GM18861 (cell line): ENCODE data around the gene SVIL.
"Not testable (repeated sequence)": the region's sequence is repeated elsewhere in the genome, so short reads cannot be mapped to it uniquely, and the experiment has no call there.

Experiments used
- ATAC-seq: cut with Tn5 transposase; IDR thresholded peaks from one replicate; pipeline ENCODE4 v1.9.1; 2021; ENCODE audit not compliant: unreplicated experiment

The SVIL gene

DNA sequence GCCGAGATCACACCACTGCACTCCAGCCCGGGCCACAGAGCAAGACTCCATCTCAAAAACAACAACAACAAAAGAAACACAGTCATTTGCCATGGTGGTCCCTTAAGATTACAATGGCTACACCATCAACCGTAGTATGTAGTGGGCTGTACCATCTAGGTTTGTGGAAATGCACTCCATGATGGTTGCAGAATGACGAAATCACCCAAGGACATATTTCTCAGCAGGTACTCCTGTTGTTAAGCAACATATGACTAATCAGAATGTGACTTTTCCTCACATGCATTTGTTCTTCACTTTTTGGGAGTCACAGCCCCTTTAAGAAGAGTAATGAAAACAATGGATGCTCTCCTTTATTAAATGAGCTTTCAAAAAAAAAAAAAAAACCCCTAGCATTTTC, 11.0 kb downstream of the SVIL start:
- no peak for ATAC-seq

DNA sequence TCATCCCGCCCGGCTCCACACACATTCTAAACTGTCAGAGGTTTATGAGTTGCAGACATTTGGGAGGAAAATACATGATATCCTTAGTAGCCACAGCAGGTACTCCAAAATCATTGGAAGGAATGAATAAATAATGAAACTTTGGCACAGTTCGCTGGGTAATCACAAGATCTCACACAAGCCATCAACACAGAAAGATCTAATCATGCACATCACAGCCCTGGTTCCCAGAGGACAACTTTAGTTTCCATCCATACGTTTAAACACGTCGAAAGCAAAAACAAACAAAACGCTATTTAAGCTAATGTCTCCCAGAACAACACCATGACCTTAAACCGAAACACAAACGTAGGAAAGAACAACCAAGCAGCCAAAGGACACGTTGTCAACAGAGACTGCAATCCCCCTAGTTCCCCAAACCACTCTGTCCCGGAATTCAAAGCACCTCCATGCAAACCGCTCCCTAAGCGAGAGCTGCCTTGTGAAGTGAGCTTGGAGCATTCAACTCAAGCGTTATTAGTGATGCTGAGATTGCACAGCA, 12.3 kb downstream of the SVIL start:
- no peak for ATAC-seq

DNA sequence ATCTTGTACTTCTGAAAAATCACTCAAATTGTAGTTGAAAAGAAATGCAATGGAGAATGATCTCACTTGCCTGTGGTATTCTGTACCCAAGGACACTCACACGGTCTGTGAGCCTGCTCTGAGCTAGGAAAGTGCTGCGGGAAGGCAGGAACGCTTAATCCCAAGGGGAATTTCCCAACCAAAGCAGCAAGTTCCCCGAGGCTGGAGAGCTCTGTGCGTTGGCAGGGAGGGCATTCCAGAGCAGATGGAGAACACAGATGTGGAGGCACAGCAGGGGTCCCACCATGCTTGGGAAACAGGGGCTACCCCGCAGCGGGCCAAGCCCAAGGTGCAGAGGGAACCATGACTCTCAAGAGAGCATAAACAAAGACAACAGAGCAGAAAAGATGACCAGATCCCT, 13.6 kb downstream of the SVIL start:
- ATAC-seq = no peak

- no peak for ATAC-seq
Observed at GRCh38 chr10:29620112-29620690, 14.6 kb downstream of the SVIL start.

DNA sequence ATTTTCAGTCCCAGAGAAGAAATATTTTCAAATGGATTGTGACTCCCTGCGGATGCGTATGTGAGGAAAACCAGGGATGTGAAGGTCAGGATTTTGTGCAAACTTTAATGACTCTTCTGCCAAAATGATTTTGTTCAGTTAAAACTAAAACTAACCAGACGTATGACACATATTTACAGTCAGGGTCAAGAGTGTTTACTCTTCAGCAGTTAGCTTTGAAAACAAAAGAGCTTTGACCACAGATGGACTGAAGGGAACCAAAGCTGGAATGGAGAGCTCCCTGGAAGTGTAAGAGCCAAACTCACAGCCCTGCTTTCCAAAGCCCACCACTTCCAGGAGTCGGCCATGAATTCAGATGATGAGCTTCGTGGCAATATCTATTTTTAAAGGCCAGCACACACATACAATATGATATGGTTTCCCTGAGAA, 15.5 kb downstream of the SVIL start:
- ATAC-seq = no peak

- ATAC-seq = no peak
Observed at GRCh38 chr10:29618341-29619171, 16.2 kb downstream of the SVIL start.

DNA sequence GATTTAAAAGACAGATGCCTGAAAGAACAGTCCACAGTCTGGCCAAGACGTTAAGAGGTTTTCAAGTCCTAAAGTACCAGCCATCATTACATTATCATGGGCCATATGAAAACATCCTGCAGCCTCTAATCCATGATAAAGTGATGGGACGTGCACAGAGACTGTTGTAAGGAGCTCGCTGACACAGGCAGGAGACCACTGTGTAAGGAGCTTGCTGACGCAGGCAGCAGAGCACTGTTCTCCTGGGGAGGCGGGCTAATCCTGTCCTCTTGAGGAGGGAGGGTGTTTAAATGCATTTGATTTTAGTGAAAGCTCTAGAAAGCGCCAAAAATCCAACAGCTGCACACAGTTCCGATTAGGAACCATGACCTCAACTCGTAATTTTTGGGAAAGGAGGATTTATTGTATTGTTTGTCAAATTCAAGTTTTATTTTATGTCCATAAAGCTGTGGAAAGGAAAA, 16.9 kb downstream of the SVIL start:
- ATAC-seq = no peak

GRCh38 chr10:29616542-29616941, 18.2 kb downstream of the SVIL start:
- ATAC-seq = no peak

DNA sequence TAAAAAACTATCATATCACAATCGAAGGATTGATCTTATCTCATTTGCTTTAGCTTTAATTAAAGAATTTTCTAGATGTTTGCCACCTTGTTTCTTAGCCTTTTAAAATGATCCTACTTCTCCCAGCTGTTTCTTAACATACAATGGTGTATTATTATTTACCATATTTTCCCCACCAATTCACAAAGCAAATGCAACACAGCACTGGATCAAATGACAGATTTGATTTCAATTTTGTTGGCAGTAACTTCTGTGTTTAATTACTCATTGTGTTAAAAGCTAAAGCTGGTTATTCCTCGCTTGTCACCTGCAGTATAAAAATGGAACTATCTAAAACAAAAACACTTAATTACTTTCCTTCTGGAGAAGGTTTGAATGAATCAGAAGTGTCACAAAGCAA, 19.6 kb downstream of the SVIL start:
- ATAC-seq = no peak

GRCh38 chr10:29614289-29614688, 20.5 kb downstream of the SVIL start:
- not testable (repeated sequence) for ATAC-seq

GRCh38 chr10:29613791-29614190, 21.0 kb downstream of the SVIL start:
- no peak for ATAC-seq

- ATAC-seq = no peak
Observed at GRCh38 chr10:29613196-29613595, 21.6 kb downstream of the SVIL start.

DNA sequence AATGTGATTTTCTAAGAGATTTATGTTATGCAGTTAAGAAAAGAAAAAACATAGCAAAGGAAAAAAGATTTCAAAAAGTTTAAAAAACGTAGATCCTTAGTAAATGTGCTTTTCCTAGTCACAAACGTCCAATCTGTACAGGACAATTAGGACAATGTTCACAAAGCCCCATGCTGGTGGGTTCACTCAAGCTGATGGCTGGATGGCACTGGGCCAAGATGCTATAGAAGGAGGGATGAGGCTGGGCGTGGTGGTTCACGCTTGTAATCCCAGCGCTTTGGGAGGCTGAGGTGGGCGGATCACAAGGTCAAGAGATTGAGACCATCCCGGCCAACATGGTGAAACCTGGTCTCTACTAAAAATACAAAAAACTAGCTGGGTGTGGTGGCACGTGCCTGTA, 22.1 kb downstream of the SVIL start:
- no peak for ATAC-seq

- ATAC-seq = no peak
Observed at GRCh38 chr10:29611781-29612381, 22.9 kb downstream of the SVIL start.

- ATAC-seq = no peak
Observed at GRCh38 chr10:29610876-29611647, 23.7 kb downstream of the SVIL start.

GRCh38 chr10:29610331-29610730, 24.4 kb downstream of the SVIL start:
- ATAC-seq = not testable (repeated sequence)

GRCh38 chr10:29609696-29610095, 25.1 kb downstream of the SVIL start:
- ATAC-seq = no peak

GRCh38 chr10:29608476-29609301, 26.1 kb downstream of the SVIL start:
- ATAC-seq = no peak

- ATAC-seq = no peak
Observed at GRCh38 chr10:29608062-29608461, 26.7 kb downstream of the SVIL start.

DNA sequence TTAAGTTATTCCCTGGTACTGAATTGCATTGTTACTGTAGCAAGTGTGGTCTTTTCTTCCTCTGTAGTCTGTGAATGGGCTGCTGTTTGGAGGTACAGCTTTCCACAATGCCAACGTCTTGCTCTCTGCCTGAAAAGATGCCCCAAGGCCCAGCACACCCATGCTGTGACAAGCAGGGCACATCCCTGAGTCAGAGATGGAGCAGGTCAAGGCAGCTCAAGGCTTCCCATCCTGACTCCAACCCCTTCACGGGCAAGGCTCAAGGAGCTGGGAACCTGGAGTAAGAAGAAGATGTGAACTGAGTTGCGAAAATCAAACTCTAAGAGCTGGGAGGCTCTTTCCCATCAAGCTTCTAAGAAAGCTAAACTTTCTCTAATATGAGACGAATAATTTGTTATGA, 27.2 kb downstream of the SVIL start:
- no peak for ATAC-seq
